Trophoblast cell (in vitro differentiated cells and primary cell): ENCODE measurements around the gene FEM1A.
"Not testable (repeated sequence)": the region's sequence is repeated elsewhere in the genome, so short reads cannot be mapped to it uniquely, and the experiment has no call there.

Source experiments
- DNase-seq, 2 donors: peaks; one replicate each; pipeline ENCODE4 v3.0.0-alpha.2; 2016
- H2AFZ ChIP-seq: 2 replicates; pipeline ENCODE4 v1.6.1; 2013; ENCODE audit warnings: low read length, moderate library complexity, mild to moderate bottlenecking; ENCODE audit not compliant: insufficient read depth, poor library complexity
- H2AK5ac ChIP-seq: 2 replicates; pipeline ENCODE4 v1.6.1; 2013; ENCODE audit warnings: mild to moderate bottlenecking, low read length
- H2BK120ac ChIP-seq: 2 replicates; pipeline ENCODE4 v1.6.1; 2013; ENCODE audit warnings: low read length, mild to moderate bottlenecking, moderate library complexity; ENCODE audit not compliant: insufficient read depth, poor library complexity
- H2BK12ac ChIP-seq: 2 replicates; pipeline ENCODE4 v1.6.1; 2013; ENCODE audit warnings: mild to moderate bottlenecking, low read length, moderate library complexity
- H2BK5ac ChIP-seq: 2 replicates; pipeline ENCODE4 v1.6.1; 2013; ENCODE audit warnings: low read length, low read depth, moderate library complexity, mild to moderate bottlenecking; ENCODE audit not compliant: poor library complexity
- H3K14ac ChIP-seq: 2 replicates; pipeline ENCODE4 v1.6.1; 2013; ENCODE audit warnings: mild to moderate bottlenecking, low read length
- H3K18ac ChIP-seq: 2 replicates; pipeline ENCODE4 v1.6.1; 2013; ENCODE audit warnings: mild to moderate bottlenecking, low read length
- H3K23ac ChIP-seq: 2 replicates; pipeline ENCODE4 v1.6.1; 2013; ENCODE audit warnings: low read length
- H3K27ac ChIP-seq: 2 replicates; pipeline ENCODE4 v1.5.1; 2013; ENCODE audit warnings: low read depth, mild to moderate bottlenecking, inconsistent platforms, low read length, moderate library complexity
- H3K27me3 ChIP-seq: 2 replicates; pipeline ENCODE4 v1.6.1; 2013; ENCODE audit warnings: inconsistent platforms, mild to moderate bottlenecking, low read length, moderate library complexity; ENCODE audit not compliant: insufficient read depth
- H3K36me3 ChIP-seq, 2 experiments: 1 replicate in 1 of 2; 2 replicates in 1 of 2; pipeline ENCODE4 v1.6.1; 2013; ENCODE audit warnings: low read length in 2 of 2, mild to moderate bottlenecking in 2 of 2, moderate library complexity in 1 of 2; ENCODE audit not compliant: insufficient read depth in 2 of 2, control insufficient read depth in 1 of 2
- H3K4ac ChIP-seq: 2 replicates; pipeline ENCODE4 v1.6.1; 2013; ENCODE audit warnings: low read depth, mild to moderate bottlenecking, low read length, moderate library complexity
- H3K4me1 ChIP-seq, 2 experiments: 1 replicate in 1 of 2; 2 replicates in 1 of 2; pipeline ENCODE4 v1.6.1; 2013; ENCODE audit warnings: low read length in 2 of 2, mild to moderate bottlenecking in 2 of 2, moderate library complexity in 1 of 2; ENCODE audit not compliant: insufficient read depth in 2 of 2, control insufficient read depth in 1 of 2
- H3K4me2 ChIP-seq: 2 replicates; pipeline ENCODE4 v1.6.1; 2013; ENCODE audit warnings: inconsistent platforms, mild to moderate bottlenecking, low read length, moderate library complexity
- H3K4me3 ChIP-seq: 2 replicates; pipeline ENCODE4 v1.5.1; 2013; ENCODE audit warnings: mild to moderate bottlenecking, low read depth, low read length, inconsistent platforms
- H3K79me1 ChIP-seq: one replicate; pipeline ENCODE4 v1.6.1; 2013; ENCODE audit warnings: low read length
- H3K79me2 ChIP-seq: 2 replicates; pipeline ENCODE4 v1.6.1; 2013; ENCODE audit warnings: low read length, mild to moderate bottlenecking; ENCODE audit not compliant: control insufficient read depth, insufficient read depth, poor library complexity
- H3K9ac ChIP-seq: 2 replicates; pipeline ENCODE4 v1.6.1; 2013; ENCODE audit warnings: mild to moderate bottlenecking, low read length
- H3K9me3 ChIP-seq: 2 replicates; pipeline ENCODE4 v1.6.1; 2013; ENCODE audit warnings: low read depth, mild to moderate bottlenecking, control low read depth, inconsistent platforms, low read length; ENCODE audit not compliant: insufficient read depth
- H4K12ac ChIP-seq: 2 replicates; pipeline ENCODE4 v1.6.1; 2013; ENCODE audit warnings: low read depth, mild to moderate bottlenecking, low read length, moderate library complexity
- H4K8ac ChIP-seq: 2 replicates; pipeline ENCODE4 v1.6.1; 2013; ENCODE audit warnings: low read depth, mild to moderate bottlenecking, low read length, moderate library complexity
- H4K91ac ChIP-seq: one replicate; pipeline ENCODE4 v1.6.1; 2013; ENCODE audit warnings: low read depth, mild to moderate bottlenecking, low read length, moderate library complexity
- WGBS: extraction: QIAGEN DNeasy Blood & Tissue Kit; methylation state at CpG from one replicate; pipeline ENCODE4 v1.1.7; 2013; ENCODE audit warnings: missing lambda C conversion rate; ENCODE audit not compliant: insufficient read length, insufficient coverage; ENCODE audit errors: extremely low coverage; 5-methylcytosine and 5-hydroxymethylcytosine counted together

Gene FEM1A

GRCh38 chr19:4817467-4818277, 26.1 kb downstream of the FEM1A start:
- Histone ChIP-seq H4K91ac (no peak overlapping the region), H3K79me1 (peaks cover 2% of the 10 kb centered on the region), H4K12ac (no peak overlapping the region), H3K4ac (no peak overlapping the region), H2AFZ (no peak overlapping the region), H3K4me3 (no peak overlapping the region), H3K36me3 (peaks cover 17 to 18% of the 10 kb centered on the region in 2 experiments), H3K4me1 (no peaks in the 10 kb centered on the region), H2BK12ac (no peak overlapping the region), H3K14ac (no peak overlapping the region), H3K27me3 (no peaks in the 10 kb centered on the region), H2AK5ac (no peak overlapping the region), H3K18ac (no peak overlapping the region), H2BK120ac (no peak overlapping the region), H3K23ac (no peak overlapping the region), H3K27ac (no peak overlapping the region), H4K8ac (no peak overlapping the region), H2BK5ac (no peak overlapping the region), H3K79me2 (no peaks in the 10 kb centered on the region), H3K9ac (no peak overlapping the region), H3K4me2 (no peak overlapping the region), H3K9me3 (peaks cover 2% of the 10 kb centered on the region)
- WGBS, result no CpG with 5 or more reads among the region's 32 CpGs
- DNase-seq, result no peak

GRCh38 chr19:4821265-4821664, 29.7 kb downstream of the FEM1A start:
- Histone ChIP-seq H2BK5ac (no peak overlapping the region), H3K23ac (no peak overlapping the region), H3K4ac (no peak overlapping the region), H3K79me1 (no peaks in the 10 kb centered on the region), H3K36me3 (peaks cover 15 to 18% of the 10 kb centered on the region in 2 experiments), H3K4me3 (no peak overlapping the region), H4K91ac (no peak overlapping the region), H2BK120ac (no peak overlapping the region), H4K12ac (no peak overlapping the region), H2AK5ac (no peak overlapping the region), H4K8ac (no peak overlapping the region), H3K79me2 (no peaks in the 10 kb centered on the region), H3K4me2 (no peak overlapping the region), H3K9me3 (peaks cover 2% of the 10 kb centered on the region), H3K9ac (no peak overlapping the region), H2AFZ (no peak overlapping the region), H3K18ac (no peak overlapping the region), H2BK12ac (no peak overlapping the region), H3K27ac (no peak overlapping the region), H3K4me1 (no peaks in the 10 kb centered on the region), H3K27me3 (no peaks in the 10 kb centered on the region), H3K14ac (no peak overlapping the region)
- WGBS, result no CpG with 5 or more reads among the region's 4 CpGs
- DNase-seq, result no peak

GRCh38 chr19:4822354-4822753, 30.8 kb downstream of the FEM1A start:
- H2BK120ac ChIP-seq, H3K4ac ChIP-seq, H3K9ac ChIP-seq, H3K36me3 ChIP-seq, H4K12ac ChIP-seq, H3K4me3 ChIP-seq, DNase-seq, H3K27ac ChIP-seq, H3K14ac ChIP-seq, H2AK5ac ChIP-seq, H3K79me2 ChIP-seq, H3K27me3 ChIP-seq, H3K4me1 ChIP-seq, H4K91ac ChIP-seq, H3K9me3 ChIP-seq, H3K23ac ChIP-seq, H3K4me2 ChIP-seq, H3K18ac ChIP-seq, H2BK5ac ChIP-seq, H4K8ac ChIP-seq, H3K79me1 ChIP-seq, H2AFZ ChIP-seq, H2BK12ac ChIP-seq: not testable (repeated sequence)
- WGBS, result no CpG with 5 or more reads among the region's 7 CpGs

GRCh38 chr19:4823577-4823976, 32.0 kb downstream of the FEM1A start:
- H3K4me1 ChIP-seq, result no peaks in the 10 kb centered on the region
- H2BK120ac ChIP-seq, result no peak overlapping the region
- H3K9me3 ChIP-seq, result no peaks in the 10 kb centered on the region
- H3K27me3 ChIP-seq, result no peaks in the 10 kb centered on the region
- H2AK5ac ChIP-seq, result no peak overlapping the region
- H3K14ac ChIP-seq, result no peak overlapping the region
- no peak overlapping the region for H4K12ac ChIP-seq
- H3K9ac ChIP-seq, result no peak overlapping the region
- no peaks in the 10 kb centered on the region for H3K79me2 ChIP-seq
- H3K36me3 ChIP-seq, result no peaks in the 10 kb centered on the region
- no peak overlapping the region for H3K18ac ChIP-seq
- no peak overlapping the region for H2AFZ ChIP-seq
- H3K4me3 ChIP-seq, result no peak overlapping the region
- H3K23ac ChIP-seq, result no peak overlapping the region
- no peak overlapping the region for H2BK12ac ChIP-seq
- WGBS, result no CpG with 5 or more reads among the region's 6 CpGs
- H4K91ac ChIP-seq, result no peak overlapping the region
- no peak overlapping the region for H4K8ac ChIP-seq
- no peak overlapping the region for H3K4me2 ChIP-seq
- DNase-seq, result no peak
- H3K79me1 ChIP-seq, result no peaks in the 10 kb centered on the region
- no peak overlapping the region for H2BK5ac ChIP-seq
- no peak overlapping the region for H3K27ac ChIP-seq
- no peak overlapping the region for H3K4ac ChIP-seq
